ENCODE data around the gene TTC7B. TPM values are rescaled to one million over a fixed set of nuclear protein-coding genes. Genes with fewer than 3 reads are reported as not detected.

TTC7B gene
- total RNA-seq, 1 experiment from 2014 or later = 70.6 TPM

DNA sequence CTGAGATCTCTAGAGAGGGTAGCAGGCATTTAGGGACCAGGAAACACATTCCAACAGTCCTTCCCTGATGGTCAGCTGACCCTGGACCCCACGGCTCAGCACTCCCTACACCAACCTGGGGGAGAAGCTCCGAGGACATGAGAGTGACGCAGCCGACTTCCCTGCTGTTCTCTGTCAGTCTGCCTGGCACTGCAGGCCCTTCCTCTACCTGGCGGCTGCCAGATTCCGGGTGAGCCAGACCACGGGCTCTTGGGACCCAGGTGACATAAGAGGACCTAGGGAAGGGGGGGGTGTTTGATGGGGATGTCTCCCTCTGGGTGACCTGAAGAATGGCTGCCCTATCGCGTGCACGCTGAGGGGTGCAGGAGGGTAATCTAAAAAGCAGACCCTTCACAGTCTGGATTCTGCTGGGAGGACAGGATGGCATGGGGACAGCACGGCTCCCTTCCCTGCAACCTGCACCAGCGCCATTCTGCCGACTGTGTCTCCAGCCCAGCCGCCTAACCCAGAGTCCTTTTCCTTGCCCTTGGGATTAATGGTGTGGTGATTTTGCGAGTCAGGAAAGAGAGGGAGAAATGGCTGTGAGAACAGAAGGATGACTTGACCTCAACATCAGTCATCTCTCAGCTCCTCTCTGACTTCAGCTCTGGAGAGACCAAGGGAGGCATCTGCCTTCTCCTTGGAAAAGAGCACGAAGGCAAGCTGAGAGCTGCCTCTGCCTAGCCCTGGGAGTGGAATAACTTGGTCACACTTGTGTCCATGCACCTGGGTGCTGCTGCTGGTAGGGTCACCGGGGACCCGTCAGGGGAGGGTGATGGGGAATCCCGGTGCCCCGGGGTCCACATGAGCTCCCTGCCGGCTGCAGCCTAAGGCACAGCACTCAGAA lies 260.9 kb downstream of the TTC7B start:
- ATAC-seq = no peak
- Histone ChIP-seq H3K27me3 (ENCODE audit: insufficient read depth, low read length) (no peaks in the 10 kb centered on the region), H3K4me3 (replicated peaks in 1 of 2; ENCODE audit: low read depth in 1 of 2, low read length in 2 of 2) (no peak overlapping the region), H4K20me1 (ENCODE audit: insufficient read depth) (no peaks in the 10 kb centered on the region), H3K4me2 (ENCODE audit: low read length) (no peak overlapping the region), H3K9me2 (ENCODE audit: insufficient read depth) (no peaks in the 10 kb centered on the region), H3K9ac (ENCODE audit: low read length) (no peak overlapping the region), H3K36me3 (ENCODE audit: control insufficient read depth in 1 of 2, insufficient read depth in 2 of 2, low read length in 2 of 2) (no peaks in the 10 kb centered on the region), H3K79me2 (ENCODE audit: insufficient read depth, low read length) (no peaks in the 10 kb centered on the region), H3K9me3 (ENCODE audit: control insufficient read depth in 1 of 2, insufficient read depth in 1 of 2, low read depth in 1 of 2, low read length in 2 of 2) (no peaks in the 10 kb centered on the region), H3K27ac (ENCODE audit: low read depth, low read length) (no peak overlapping the region), H2AFZ (ENCODE audit: low read depth, low read length, poor library complexity, severe bottlenecking) (no peak overlapping the region), H3K4me1 (ENCODE audit: control insufficient read depth in 1 of 2, insufficient read depth in 2 of 2, low read length in 2 of 2) (no peaks in the 10 kb centered on the region)
- no TSS peak for BruUV-seq (replicated peaks)
- no peak for DNase-seq (ENCODE audit: low read depth, low spot score)
- RAD21 ChIA-PET (ENCODE audit: low non-redundant PET in 1 of 2, low total read pairs in 2 of 2, uncharacterized antibody in 2 of 2, unreplicated experiment in 2 of 2) = no interaction called here
- TF ChIP-seq, protein P1, sequence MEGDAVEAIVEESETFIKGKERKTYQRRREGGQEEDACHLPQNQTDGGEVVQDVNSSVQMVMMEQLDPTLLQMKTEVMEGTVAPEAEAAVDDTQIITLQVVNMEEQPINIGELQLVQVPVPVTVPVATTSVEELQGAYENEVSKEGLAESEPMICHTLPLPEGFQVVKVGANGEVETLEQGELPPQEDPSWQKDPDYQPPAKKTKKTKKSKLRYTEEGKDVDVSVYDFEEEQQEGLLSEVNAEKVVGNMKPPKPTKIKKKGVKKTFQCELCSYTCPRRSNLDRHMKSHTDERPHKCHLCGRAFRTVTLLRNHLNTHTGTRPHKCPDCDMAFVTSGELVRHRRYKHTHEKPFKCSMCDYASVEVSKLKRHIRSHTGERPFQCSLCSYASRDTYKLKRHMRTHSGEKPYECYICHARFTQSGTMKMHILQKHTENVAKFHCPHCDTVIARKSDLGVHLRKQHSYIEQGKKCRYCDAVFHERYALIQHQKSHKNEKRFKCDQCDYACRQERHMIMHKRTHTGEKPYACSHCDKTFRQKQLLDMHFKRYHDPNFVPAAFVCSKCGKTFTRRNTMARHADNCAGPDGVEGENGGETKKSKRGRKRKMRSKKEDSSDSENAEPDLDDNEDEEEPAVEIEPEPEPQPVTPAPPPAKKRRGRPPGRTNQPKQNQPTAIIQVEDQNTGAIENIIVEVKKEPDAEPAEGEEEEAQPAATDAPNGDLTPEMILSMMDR (IDR thresholded peaks at IDR 0.05 in 2 of 3, conservative IDR thresholded peaks at IDR 0.05 in 1 of 3; ENCODE audit: borderline replicate concordance in 1 of 3, insufficient read depth in 1 of 3, low read depth in 2 of 3, low read length in 2 of 3) = no peak
- no peak for TF ChIP-seq ZFX (IDR thresholded peaks at IDR 0.05)
- TF ChIP-seq, protein P2, sequence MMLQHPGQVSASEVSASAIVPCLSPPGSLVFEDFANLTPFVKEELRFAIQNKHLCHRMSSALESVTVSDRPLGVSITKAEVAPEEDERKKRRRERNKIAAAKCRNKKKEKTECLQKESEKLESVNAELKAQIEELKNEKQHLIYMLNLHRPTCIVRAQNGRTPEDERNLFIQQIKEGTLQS (IDR thresholded peaks at IDR 0.05) = no peak
- no peak for TF ChIP-seq EZH2 (IDR thresholded peaks at IDR 0.05)
- TF ChIP-seq ZNF274 (IDR thresholded peaks at IDR 0.05; ENCODE audit: low read depth, low read length) = no peak
- TF ChIP-seq, protein P3, sequence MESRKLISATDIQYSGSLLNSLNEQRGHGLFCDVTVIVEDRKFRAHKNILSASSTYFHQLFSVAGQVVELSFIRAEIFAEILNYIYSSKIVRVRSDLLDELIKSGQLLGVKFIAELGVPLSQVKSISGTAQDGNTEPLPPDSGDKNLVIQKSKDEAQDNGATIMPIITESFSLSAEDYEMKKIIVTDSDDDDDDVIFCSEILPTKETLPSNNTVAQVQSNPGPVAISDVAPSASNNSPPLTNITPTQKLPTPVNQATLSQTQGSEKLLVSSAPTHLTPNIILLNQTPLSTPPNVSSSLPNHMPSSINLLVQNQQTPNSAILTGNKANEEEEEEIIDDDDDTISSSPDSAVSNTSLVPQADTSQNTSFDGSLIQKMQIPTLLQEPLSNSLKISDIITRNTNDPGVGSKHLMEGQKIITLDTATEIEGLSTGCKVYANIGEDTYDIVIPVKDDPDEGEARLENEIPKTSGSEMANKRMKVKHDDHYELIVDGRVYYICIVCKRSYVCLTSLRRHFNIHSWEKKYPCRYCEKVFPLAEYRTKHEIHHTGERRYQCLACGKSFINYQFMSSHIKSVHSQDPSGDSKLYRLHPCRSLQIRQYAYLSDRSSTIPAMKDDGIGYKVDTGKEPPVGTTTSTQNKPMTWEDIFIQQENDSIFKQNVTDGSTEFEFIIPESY (IDR thresholded peaks at IDR 0.05; ENCODE audit: extremely low read depth, insufficient replicate concordance, low read length) = no peak
- no peak for TF ChIP-seq SP1 (IDR thresholded peaks at IDR 0.05; ENCODE audit: low read depth)
- TF ChIP-seq JUND (IDR thresholded peaks at IDR 0.05) = no peak
- no peak for TF ChIP-seq POLR2A (IDR thresholded peaks at IDR 0.05; ENCODE audit: borderline replicate concordance, extremely low read depth, insufficient read depth, insufficient read length)
- TF ChIP-seq TCF7L2 (IDR thresholded peaks at IDR 0.05; ENCODE audit: borderline replicate concordance, extremely low read depth, insufficient read depth, insufficient read length) = no peak
- CTCF ChIA-PET = no interaction called here
- intact Hi-C loops (cut with micrococcal nuclease) = no loop called here
- POLR2A ChIA-PET = no interaction called here
